HG03280 (cell line): ENCODE data around the gene ZNG1C.
"Not testable (repeated sequence)": the region's sequence is repeated elsewhere in the genome, so short reads cannot be mapped to it uniquely, and the experiment has no call there.

ENCODE experiments used
- ATAC-seq: cut with Tn5 transposase; IDR thresholded peaks from one replicate; pipeline ENCODE4 v1.9.1; 2021; ENCODE audit warnings: mild to moderate bottlenecking, moderate library complexity; ENCODE audit not compliant: unreplicated experiment

ZNG1C gene

DNA sequence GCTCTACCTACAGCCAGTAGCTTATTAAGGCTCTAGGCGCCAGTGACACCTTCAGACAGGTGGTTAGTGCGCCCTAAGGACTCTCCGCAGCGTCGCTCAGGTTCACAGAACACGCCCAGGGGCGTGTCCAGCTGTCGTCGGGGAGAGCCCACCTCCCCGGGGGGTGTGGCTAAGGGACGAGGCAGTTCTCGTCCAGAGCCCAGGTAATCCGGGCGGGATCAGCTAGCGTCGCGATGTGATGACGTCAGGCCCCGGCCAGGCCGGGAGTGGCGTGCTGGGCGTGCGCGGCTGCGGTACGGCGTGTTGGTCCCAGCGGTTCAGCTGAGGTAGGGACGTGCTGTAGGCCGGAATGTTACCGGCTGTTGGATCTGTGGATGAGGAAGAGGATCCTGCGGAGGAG, at the start of gene ZNG1C:
Gene ZNG1C (plus strand): TSS at position 301 of the 400 bp plus-strand sequence. CDS start 49 bp downstream, at position 350.
- ATAC-seq, result not testable (repeated sequence)

DNA sequence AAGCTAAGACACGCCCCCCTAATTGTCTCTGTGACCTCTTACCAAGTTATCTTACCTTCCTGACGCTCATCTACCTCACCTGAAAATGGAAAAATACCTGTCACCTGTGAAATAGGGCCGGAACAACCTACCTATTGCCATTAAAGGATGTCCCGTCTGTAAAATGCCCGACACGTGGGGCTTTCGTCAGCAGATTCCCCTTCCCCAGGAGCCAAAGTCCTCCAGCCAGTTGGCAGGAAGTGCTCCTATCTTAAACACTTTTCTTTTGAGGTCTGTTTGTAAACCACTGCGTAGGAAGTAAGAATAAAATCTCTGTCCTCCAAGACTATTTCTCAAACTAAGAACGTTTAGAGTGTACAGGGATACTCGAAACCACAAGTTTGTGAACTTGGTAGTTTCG, 654 bp downstream of the ZNG1C start:
- not testable (repeated sequence) for ATAC-seq

DNA sequence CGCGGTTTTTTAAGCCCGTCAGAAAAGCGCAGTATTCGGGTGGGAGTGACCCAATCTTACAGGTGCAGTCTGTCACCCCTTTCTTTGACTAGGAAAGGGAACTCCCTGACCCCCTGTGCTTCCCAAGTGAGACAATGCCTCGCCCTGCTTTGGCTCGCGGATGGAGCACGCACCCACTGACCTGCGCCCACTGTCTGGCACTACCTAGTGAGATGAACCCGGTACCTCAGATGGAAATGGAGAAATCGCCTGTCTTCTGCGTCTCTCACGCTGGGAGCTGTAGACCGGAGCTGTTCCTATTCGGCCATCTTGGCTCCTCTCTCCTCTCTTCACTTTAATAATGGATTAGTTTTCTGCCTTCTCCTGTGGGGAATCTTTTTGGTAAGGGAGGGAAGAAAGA, 39.3 kb downstream of the ZNG1C start:
- ATAC-seq, result not testable (repeated sequence)

GRCh38 chr9:68302567-68302966, 60.8 kb downstream of the ZNG1C start, which contains the start of gene FOXD4L3:
Gene FOXD4L3 (plus strand): TSS chr9:68302867. CDS start chr9:68302952, 85 bp downstream.
- ATAC-seq, result not testable (repeated sequence)

DNA sequence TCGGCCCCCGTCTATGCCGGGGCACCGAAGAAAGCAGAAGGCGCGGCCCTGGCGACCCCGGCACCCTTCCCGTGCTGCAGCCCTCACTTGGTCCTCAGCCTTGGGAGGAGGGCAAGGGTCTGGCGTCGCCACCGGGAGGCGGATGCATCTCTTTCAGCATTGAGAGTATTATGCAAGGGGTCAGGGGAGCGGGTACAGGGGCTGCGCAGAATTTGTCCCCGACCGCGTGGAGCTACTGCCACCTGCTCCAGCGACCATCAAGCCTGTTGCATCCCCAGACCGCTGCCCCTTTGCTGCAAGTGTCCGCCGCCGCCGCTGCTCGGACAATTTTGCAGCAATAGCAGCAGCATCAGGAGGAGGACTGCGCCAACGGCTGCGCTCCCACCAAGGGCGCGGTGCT, 62.0 kb downstream of the ZNG1C start:
- not testable (repeated sequence) for ATAC-seq

DNA sequence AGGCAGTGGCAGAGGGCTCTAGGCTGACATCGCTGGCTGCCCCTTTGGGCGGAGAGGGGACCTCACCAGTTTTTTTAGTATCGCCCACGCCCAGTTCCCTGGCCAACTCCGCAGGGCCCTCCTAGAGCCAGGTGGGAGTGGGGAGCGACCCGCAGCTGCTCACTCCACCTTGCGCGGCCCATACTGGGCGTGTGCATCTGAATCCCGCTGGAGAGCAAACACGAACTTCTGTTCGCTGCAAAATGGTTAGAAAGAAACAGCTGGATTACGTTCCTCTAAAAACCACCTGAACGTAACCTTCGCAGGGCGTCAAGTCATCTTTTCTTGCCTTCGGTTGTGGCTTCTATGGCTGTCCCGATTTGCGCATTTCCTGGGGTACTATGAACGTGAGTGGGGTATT, 62.4 kb downstream of the ZNG1C start:
- not testable (repeated sequence) for ATAC-seq

DNA sequence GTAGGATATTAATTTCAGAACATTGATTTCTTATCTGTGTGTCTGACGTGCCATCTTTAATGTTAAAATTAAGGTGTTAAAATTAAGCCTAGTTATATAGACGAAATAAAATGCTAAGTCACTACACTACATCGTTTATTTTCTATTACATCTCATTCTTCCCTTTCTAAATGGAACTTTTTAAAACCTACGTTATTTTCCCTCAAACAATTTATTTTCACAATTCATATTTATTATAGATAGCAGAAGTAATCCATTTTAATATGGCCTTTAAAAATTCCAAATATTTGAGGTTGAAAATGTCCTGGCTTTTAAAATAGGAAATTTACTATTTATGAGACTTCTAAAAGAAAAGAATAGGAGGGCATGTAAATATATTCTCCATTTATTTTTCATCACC, 63.0 kb downstream of the ZNG1C start:
- ATAC-seq, result not testable (repeated sequence)

DNA sequence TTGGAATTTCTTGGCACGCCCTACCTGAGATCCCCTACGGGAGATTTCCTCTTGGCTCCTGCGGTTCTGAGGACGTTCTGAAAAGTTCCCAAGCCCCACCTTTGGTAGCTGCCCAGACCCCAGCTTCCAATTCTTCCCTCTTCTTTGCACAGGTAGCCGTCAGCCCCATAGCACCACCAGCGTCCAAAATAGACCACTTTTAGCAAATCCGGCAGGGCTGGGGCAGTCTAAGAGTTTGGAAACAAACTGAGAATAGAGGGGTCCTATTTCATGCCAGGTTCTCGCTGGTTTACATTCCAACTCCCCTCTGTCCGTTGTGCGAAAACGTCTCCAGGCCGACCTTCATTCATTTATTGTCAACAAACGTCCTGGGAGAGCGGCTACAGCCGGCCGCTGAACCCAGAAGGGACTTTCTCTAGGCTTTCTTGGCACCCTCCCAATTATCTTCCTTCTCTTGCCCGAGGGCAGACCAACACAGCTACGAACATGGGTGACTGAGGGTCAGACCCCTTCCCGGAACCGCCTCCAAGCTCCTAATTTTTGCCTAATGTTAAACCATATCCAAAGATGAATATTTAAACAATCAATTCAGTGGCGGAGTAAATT, 64.0 kb downstream of the ZNG1C start:
- not testable (repeated sequence) for ATAC-seq

DNA sequence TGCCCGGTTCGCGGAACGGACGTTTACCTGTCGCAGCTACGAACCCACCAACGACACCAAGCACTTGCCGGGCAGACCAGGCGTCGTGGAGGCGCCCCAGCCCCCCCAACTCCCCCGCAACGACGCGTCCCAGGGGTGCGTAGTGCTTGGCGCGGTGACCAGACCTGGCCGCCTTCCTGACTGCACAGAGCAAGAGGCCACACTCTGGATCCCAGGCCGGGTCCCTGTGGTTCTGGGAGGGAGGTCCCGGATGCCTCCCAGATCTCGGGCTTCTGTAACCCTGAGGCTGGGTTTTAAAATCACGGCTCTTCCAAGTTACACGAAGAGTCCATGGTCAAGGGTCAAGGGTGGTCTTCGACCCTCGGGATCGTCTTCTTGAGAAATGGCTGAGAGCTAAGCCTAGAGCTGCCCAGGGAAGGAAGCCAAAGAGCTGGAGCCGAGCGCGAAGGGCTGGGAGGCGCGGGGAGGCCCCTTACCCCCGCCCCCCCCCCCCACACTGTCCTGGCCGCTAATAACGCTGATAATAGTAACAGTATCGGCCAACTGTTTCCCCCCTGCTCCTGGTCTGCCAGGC, 64.7 kb downstream of the ZNG1C start:
- ATAC-seq, result not testable (repeated sequence)

GRCh38 chr9:68307127-68307526, 65.3 kb downstream of the ZNG1C start:
- ATAC-seq, result not testable (repeated sequence)

GRCh38 chr9:68307654-68308053, 65.9 kb downstream of the ZNG1C start:
- ATAC-seq, result not testable (repeated sequence)

GRCh38 chr9:68311208-68311607, 69.4 kb downstream of the ZNG1C start:
- ATAC-seq, result not testable (repeated sequence)

GRCh38 chr9:68318209-68318608, 76.4 kb downstream of the ZNG1C start:
- not testable (repeated sequence) for ATAC-seq

- ATAC-seq, result not testable (repeated sequence)
These were observed 82.0 kb downstream of the ZNG1C start for GRCh38 chr9:68323749-68324148.

GRCh38 chr9:68324518-68324917, 82.7 kb downstream of the ZNG1C start:
- ATAC-seq, result not testable (repeated sequence)

DNA sequence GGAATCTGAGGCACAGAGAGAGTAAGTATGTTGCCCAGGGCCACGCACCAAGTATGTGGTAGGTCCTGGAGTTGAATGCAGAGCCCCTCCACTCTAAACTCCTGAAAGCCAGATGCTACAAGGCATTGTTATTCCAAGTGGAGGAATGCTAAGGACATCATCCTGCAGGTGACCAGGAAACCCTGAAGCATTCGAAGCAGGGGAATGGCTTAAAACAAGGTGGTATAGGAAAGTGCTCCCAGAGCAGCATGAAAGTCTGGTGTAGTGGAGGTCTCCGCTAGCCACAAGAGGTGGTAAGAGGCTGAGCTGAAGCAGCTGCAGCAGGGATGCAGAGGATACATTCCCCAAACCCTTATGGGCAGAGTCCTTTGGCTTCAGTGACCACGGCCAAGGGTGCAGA, 87.3 kb downstream of the ZNG1C start:
- not testable (repeated sequence) for ATAC-seq

DNA sequence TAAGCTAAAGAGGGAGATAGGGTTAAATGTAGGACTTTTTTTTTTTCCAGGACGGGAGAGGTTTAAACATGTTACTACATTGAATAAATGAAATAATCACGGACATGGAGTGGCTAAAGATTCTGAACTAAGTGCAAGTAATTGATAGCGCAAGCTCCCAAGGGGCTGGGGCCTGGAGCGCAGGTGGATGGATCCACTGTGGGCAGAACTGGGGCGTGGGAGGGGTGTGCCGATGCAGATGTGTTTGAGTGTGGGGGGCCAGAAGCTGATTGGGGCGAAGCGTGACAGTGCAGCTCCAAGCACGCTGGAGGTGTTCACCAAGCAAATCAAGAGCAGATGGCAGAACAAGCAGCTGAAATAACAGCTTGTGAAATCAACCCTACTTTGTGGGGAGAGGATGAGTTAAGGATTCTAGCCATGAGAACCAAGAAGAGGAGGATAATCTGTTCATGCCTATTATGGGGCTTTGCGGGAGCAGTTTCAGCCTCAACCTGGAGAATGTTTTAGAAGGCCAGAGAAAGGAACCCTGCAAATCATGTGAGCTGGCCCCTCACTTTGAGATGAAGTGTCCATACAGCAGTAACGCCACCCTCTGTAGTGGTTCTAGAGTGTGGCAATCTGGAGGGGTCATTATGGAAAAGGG, 88.9 kb downstream of the ZNG1C start:
- not testable (repeated sequence) for ATAC-seq

GRCh38 chr9:68332122-68332521, 90.3 kb downstream of the ZNG1C start:
- not testable (repeated sequence) for ATAC-seq

DNA sequence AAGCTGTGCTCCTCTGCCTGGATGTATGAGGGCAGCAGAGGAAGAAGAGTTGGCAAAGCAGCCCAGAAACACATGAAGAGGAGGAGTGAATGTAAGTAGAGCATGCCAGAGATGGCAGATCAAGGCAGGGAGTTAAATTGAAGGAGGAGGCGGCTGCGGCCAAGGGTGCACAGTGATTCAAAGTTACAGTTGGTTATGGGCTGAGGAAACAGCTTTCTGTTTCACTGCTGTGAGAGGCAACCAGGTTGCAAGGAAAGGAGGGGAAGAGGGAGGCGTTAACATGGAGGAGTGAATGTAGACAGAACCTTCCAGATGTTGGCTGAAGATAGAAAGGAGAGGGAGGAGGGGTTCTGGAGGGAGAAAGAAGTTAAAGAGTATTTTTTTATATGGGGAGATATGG, 94.2 kb downstream of the ZNG1C start:
- not testable (repeated sequence) for ATAC-seq

DNA sequence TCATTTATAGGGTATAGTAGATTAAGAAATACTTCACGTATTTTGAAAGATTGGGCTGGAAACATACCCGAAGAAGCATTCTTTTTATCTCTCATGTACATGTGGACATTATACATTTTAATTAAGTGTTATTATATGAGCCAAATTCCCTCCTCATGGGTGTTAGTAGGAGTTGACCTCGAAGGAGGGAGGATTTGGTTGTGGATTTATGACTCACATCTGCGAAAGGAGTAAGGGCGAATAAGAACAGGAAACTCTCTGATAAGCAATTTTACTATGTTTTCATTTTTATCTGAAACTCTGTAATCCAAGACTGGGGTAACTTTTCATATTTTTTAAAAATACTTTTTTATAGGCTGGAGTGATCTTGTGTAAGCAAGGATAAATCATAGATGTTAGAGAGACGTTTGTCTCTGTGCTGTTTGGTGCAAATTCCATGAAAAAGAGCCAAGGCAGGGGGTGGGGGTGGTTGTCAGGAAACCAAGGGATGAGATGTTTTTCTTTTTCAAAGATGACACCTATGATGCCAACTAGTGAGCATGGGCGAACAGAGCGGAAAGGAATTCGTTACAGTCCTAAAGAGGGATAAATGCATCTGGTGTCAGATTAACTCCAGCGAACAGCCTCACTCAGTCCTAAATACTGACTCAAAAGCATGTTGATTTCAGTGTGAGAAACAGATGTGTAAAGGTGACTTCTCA, 95.0 kb downstream of the ZNG1C start:
- not testable (repeated sequence) for ATAC-seq

GRCh38 chr9:68338000-68338399, 96.2 kb downstream of the ZNG1C start:
- not testable (repeated sequence) for ATAC-seq
